ENCODE measurements around the gene SERPINB13.

Gene SERPINB13, protein sequence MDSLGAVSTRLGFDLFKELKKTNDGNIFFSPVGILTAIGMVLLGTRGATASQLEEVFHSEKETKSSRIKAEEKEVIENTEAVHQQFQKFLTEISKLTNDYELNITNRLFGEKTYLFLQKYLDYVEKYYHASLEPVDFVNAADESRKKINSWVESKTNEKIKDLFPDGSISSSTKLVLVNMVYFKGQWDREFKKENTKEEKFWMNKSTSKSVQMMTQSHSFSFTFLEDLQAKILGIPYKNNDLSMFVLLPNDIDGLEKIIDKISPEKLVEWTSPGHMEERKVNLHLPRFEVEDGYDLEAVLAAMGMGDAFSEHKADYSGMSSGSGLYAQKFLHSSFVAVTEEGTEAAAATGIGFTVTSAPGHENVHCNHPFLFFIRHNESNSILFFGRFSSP

DNA sequence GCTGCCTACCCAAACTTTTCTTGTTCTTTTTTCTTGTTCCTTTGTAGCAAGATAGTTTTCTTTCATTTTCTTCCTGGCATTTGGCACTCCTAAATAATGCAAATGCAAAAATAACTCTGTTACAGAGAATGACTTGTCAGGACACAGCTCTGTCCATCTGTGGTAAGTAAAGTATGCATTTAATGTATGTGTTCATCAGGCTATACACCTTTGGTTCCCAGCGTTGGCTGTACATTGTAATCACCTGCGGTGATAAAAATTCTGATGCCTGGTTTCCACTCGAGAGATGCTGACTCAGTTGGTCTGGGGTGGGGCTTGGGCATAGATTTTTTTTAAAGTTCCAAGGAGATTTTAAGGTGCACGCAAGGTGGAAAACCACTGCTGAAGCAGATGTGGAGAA lies at the start of gene SERPINB13:
SERPINB13 (plus strand) TSS at position 378 of the 400 bp plus-strand sequence. CDS start 1,325 bp downstream, outside the sequence.
- DNase-seq (ENCODE audit: low spot score): no peak

DNA sequence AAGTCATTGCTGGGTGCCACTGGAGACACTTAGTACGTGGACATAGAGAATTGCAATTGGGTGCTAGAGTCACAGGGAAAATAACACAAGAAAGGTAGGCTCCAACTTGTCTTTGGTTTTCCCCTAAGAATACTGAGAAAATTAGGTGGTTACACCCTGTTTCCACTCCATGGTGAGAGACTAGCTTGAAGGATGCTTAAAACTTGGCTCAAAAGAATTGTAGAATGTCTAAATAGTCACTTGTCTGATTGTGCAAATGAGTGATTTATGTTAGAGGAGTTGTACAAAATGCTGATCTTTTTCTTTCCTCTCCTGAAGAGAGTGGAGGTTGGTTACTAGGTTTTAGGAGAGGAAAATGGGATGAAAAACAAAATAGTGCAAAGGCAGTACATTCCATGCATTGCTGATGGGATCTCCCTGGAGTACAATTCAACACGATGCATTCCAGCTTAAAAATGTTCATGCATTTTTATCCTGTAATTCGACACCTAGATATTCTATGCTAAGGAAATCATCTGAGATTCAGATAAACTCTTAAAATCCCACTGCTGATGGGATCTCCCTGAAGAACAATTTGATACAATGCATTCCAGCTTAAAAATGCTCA lies 47.1 kb upstream of the SERPINB13 start:
- no peak for DNase-seq (ENCODE audit: low spot score)

DNA sequence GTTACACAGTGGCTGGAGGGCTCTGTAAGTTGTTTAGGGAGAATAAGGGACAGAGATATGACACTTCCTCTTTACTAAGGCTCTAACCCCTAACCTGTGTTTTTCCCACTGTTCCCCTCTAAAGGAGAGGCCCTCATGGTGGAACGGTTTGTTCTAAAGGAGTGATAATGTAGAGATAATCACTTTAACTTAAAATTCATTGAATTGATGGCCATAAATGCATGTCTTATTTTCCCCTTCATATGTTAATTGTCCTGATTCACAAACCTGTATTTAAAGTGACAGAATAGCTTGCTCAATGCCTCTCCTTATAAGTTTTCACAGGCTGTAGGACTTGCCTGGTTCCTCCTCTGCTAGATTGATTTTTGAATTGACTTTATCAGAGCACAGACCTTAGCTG lies 45.1 kb upstream of the SERPINB13 start, which contains the start of gene SERPINB12:
SERPINB12 (plus strand) TSS at position 301 of the 400 bp plus-strand sequence. CDS start 13,791 bp downstream, outside the sequence.
- no peak for DNase-seq (ENCODE audit: low spot score)

DNA sequence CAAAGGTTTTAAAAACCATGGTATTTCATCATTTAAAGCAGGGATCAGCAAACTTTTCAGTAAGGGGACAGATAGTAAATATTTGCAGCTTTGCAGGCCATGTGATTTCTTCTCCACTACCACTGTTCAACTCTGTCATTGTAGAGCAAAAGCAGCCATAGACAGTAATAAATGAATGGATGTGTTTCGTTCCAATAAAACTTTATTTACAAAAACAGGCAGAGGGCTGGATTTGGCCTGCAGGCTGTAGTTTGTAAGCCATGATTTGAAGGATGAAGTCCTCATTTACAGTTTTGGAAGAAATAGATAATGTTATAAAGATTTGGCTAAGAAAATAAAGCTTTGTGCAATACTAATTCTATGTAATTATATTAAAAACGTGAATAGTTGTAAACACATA lies 43.1 kb upstream of the SERPINB13 start:
- DNase-seq (ENCODE audit: low spot score): no peak

DNA sequence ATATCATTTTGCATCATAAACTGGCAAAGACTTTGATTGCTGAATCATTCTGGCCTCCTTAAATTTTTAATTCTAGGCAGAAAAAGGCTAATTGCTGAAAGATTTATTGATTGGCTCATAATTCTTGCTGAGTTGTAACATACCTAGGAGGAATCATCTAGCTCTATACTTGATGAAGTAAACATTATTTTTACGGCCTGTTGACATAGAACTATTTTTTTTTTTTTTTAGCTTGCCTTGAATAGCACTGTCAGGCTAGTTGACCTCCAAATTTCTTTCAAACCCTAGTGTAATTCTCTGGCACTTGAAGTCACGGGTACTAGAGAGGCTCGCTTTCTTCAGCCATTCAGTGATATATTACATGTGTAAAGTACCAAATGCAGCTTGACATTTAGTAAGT lies 42.1 kb upstream of the SERPINB13 start:
- DNase-seq (ENCODE audit: low spot score): no peak

DNA sequence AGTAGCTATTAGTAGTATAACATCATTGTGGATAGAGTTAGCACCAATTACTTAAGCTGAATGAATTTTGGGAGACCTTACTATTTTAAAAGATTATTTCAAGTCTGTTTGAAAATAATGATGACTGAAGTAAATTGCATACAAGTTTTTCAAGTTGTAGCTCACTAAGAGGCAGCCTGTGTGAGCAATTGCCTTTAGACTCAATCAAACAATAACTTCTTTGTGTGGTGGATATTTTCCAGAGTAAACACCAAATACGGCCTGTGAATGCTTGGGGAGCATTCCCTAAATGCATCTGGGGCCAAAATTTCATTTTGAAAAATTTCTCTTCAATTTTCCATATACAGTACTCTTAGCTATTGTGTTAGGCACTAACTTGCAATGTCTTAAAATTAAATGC lies 37.1 kb upstream of the SERPINB13 start:
- no peak for DNase-seq (ENCODE audit: low spot score)

DNA sequence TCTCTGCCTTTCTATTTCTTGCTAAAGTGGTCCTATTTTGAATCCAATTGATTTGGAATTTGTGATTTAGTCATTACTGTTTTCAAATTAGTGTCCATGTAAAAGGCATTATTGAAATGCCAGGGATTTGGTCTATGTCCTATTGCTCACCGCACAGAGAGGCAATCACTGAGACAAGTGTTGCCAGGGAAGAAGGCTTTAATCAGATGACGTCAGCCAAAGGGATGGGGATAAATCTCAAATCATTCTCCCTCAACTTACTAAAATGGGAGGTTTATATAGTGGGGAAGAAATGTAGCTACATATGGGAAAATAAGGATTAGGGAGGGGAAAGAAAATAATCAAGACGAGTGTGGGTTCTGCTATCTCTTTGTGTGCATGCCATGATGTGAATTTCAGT lies 35.4 kb upstream of the SERPINB13 start:
- DNase-seq (ENCODE audit: low spot score): no peak

DNA sequence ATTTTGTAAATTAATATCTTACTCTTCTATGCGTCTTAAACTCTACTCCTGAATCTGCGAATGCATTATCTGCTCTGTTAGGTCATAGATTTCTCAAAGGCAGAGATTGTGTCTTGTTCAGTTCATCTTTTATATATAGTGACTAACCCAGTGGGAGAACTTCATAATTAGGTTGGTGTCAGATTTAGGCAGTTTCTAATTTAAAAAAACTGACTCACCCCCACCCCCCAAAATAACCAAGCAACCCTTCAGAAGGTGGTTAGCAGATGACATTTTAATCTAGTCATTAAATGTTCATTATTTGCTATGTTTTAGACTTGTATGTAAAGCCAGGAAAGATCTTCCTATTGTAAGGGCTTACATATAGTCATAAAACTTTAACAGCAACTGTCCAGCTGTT lies 34.6 kb upstream of the SERPINB13 start:
- no peak for DNase-seq (ENCODE audit: low spot score)

DNA sequence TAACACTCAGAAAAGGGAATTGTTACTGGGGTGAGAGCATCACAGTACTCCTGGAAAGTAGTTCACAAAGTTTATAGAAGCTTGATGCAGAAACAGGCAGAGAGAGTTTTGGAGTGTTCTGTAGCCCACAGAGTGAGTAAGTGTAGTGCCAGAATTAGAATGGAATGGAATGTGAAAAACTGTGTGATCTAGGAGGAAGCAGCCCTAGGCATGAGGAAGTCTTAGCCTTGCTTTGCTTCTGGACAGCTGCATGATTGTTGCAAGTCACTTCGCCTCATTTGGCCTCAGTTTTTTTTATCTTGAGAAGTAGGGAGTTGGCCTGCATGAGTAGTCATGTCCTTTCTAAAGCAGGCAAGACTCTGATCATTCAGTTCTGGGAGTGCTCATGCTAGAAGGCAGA lies 34.1 kb upstream of the SERPINB13 start:
- no peak for DNase-seq (ENCODE audit: low spot score)

DNA sequence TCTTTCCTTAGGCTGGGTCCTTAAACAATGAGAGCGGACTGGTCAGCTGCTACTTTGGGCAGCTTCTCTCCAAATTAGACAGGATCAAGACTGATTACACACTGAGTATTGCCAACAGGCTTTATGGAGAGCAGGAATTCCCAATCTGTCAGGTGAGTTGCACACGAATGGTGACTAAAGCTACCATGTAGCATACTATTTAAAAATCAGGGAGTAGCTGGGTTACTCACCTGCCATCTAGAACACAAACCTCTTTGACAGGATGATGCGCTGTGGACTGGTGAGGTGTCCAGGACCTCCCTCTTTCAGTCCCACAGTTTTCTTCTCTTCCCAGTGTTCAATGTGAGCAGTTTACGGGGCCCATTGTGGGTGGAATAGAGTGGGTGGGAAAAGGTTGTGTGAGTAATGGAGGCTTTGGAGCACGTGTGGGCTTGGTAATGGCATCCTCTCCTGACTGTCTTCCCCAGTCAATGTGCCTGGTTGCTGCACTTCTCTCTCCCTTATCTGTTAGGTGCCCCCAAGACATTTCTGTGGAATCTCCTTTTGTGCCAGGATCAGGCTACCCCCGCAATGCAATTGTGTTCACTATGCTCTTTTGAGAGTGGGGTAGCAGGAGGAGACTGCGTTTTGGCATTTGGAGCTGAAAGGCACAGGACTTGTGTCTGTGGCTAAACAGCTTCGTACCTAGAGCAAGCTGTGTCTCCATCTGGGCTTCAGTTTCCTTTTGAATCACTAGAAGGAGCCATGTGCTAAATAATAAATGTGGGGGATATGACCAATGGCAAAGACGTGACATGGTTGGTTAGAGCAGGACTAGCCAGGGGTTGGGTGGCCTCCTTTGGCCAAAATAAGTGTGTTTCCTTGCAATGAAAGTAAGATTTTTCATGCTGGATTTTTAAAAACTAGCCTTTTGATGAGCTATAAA lies 27.3 kb upstream of the SERPINB13 start:
- no peak for DNase-seq (ENCODE audit: low spot score)

DNA sequence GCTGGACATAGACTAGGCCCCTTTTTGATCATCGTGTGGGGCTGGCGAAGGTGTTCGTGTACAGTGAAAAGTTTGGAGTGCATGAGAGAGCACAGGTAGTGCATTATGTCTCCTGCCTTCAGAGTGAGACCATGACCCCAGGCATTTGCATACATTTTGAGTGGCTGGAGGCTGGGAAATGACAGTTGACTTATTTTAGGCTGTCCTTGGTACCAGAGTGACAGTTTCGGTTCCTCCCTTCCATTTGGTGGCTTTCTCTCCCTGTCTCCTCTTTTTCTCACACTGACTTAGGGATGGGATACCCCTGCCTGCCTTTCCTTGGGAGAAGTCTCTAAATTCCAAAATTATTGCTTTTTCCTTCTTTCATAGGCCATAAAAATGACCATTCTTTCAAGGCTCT lies 24.9 kb upstream of the SERPINB13 start:
- DNase-seq (ENCODE audit: low spot score): no peak

DNA sequence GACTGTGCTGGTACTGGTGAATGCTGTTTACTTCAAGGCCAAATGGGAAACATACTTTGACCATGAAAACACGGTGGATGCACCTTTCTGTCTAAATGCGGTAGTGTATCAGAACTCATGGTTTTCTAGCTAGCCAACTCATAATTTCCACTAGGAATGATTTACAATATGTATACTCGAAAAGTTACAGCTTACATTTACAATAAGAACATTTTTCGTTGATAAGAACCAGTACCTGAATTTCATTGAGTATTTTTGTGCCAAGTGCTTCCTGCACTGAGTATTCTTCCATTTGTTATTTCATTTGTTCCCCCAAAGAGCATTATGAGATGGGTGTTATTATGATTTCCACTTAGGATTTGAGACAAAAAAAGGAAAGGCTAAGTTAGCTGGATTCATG lies 23.1 kb upstream of the SERPINB13 start:
- no peak for DNase-seq (ENCODE audit: low spot score)

DNA sequence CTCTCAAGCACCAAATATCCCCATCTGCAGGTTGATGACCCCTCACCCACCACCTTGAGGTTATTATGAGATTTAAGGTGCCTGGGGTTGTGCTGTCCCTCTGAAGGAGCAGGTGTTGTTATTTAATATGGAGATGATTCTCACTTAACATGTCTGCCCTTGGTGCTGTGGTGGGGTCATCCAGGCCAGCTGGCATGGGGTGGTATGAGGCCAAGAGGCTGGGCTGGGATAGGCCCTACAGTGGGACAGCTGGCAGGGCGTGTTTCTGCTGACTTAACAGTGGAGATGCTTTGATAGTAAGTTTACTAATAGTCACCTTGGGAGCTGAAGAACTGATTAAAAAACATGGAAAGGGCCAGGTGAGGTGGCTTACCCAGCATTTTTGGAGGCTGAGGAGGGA lies 22.6 kb upstream of the SERPINB13 start:
- DNase-seq (ENCODE audit: low spot score): no peak

DNA sequence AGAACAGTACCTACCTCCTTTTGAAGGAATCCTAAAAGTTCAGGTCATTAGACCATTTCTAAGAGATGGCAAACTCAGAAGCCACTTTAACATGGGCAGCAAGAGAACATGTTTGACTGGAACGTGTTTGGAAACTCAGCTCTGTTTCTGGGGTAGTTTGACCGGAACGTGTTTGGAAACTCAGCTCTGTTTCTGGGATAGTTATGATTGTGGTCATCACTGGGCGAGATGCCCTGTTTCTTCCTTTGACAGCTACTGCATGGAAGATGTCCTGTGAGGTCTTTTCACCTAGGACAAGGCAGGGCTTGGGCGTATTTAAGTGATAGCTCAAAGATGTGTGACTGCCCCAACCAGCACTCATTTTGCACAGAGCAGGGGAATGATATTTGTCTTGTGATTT lies 19.9 kb upstream of the SERPINB13 start:
- DNase-seq (ENCODE audit: low spot score): no peak

DNA sequence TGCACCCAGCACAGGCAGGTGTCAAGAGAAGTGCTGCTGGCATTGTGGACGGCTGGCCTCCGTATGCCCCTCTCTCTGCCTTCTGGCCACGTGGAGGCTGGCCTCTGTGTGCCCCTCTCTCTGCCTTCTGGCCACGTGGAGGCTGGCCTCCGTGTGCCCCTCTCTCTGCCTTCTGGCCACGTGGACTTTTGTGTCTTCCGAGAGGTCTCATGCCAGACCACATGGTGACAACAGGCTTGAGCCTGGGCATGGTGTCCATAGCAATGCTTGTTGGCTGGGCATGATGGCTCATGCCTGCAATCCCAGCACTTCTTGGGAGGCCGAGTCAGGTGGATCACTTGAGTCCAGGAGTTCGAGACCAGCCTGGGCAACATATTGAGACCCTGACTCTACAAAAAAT lies 19.3 kb upstream of the SERPINB13 start:
- no peak for DNase-seq (ENCODE audit: low spot score)

DNA sequence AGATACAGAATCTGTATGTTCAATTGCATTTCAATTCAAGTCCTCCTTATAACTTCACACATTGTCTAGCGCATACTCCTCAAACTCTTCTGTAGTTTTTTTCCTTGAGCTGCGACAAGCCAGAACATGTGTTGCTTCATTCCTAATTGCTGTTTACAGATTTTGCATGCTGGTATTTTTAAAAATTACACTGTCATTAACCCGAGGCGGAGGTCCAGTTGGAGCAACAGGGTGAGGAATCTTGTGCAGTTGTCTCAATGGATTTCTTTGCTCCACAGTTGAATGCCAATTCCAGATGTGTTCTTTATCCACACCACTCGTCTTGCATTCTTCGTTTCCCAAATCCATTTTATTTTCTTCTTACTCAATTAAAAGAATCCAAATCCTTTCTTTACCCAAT lies 16.4 kb upstream of the SERPINB13 start:
- no peak for DNase-seq (ENCODE audit: low spot score)

DNA sequence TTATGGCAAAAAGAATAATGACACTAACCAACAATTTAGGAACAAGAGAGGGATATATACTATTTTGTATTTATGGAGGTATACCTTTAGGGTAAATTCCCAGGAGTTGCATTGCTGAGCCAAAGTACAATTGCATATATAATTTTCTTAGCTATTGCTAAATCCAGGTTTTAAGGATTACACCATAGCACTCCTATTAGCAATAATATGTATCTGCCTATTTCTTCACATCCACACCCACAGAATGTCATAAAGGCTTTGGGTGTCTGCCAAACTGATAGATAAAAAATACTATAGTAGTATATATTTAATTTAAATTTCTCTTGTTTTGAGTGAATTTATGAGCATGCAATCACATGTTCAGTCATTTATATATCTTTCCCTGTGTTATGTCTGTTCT lies 11.5 kb upstream of the SERPINB13 start:
- no peak for DNase-seq (ENCODE audit: low spot score)

DNA sequence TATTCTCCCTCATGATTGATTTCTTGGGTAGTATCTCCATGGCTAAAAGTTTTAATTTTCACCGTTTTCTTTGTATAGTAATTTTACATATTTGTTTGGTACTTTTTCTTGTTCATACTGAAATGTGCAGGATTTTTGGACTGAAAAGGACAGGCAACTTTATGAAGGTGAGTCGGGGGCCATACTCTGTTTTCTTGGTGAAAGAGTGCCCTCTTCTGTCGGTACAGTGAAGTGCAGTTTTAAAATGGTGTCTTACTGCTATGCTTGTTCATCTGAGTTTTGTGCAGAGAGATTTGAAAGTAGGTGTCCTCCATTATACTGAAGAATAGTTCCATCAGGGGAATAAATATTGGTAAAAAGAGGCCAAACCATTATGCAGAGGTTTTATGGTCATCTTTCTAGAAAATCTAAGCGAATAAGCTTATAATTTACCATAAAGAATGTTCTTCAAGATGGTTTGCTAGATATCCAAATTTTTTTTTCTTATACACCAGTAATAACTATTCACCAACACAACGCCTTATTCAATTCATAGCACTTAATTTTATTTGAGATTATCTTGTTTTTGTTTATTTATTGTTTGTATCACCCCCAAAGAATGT lies 8.7 kb upstream of the SERPINB13 start:
- DNase-seq (ENCODE audit: low spot score): peak; percentile 2

DNA sequence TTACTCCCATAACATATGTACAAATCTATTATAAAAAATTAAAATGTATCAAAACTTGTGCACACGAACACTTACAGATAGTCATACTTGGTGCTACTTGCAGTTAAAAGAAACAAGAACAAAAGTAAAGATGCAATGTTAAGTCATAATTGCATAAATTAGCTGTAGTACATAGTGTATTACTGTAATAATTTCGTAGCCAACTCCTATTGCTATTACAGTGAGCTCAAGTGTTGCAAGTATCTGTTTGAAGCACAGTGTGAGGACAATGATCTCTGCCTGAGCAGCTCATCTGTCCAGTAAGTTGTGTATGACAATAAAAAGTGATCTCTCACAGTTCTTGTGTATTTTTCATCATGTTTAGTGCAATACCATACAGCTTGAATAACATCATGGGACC lies 7.5 kb upstream of the SERPINB13 start:
- no peak for DNase-seq (ENCODE audit: low spot score)

DNA sequence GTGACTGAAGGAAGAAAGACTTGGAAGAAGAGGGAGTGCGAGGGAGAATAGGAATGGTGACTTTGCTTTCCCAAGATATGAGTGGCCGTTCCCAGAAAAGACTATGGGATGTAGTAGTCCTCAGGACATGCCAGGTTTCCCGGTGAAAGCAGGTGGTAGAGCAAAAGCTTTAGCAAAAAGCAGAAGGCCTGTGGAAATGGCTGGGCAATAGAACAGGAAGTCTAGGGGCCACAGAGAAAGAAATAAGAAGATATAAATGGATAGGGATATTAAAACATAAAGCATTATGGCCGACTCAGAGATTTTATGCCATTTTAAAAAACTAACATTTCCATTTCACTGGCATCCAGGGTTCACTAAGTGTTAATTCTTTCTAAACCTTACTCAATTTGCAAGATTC lies 1.2 kb upstream of the SERPINB13 start:
- no peak for DNase-seq (ENCODE audit: low spot score)

DNA sequence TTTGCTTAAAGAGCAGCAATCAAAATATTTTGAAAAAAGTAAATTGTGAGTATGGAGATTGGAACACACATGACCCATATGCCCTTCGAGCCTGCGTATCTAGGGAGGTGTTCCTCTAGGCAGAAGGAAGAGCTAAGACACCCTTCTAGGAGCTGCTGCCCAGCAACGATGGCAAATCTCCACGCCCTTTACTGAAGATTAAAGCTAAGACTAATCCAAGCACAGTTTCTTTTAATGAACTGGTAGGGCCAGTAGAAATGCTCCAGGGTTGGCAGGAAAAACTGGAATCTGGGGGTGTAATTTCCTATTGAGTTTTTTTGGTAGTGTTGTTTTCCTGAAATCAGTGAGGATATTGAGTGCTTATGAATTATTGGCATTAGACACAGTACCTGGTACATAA lies 712 bp upstream of the SERPINB13 start:
- no peak for DNase-seq (ENCODE audit: low spot score)

DNA sequence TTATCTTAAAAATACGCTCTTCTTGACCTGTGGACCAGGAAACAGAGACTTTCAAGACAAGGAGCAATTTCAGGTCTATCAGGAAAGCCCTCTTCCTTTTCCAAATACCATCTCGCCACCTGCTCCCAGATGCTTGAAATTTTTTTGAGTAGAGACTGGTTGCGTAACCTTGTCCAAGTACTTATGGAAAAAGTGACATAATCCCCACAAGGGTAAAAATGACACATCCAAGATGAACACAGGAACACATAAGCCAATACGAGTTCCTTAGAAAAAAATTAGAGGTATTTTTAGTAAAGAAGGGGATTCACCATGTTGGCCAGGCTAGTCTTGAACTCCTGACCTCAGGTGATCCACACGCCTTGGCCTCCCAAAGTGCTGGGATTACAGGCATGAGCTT lies 1.8 kb downstream of the SERPINB13 start:
- DNase-seq (ENCODE audit: low spot score): no peak
